GM23248 (cell line): ENCODE data around the gene AKNA.

ENCODE experiments used
- EZH2 ChIP-seq: fragments of 200-600 bp; sonication (generic); IDR thresholded peaks from 2 replicates; pipeline ENCODE4 v1.6.1; 2018; ENCODE audit warnings: antibody characterized with exemption, mild to moderate bottlenecking; ENCODE audit not compliant: insufficient read depth, poor library complexity, severe bottlenecking
- EZH2phosphoT487 ChIP-seq: fragments of 200-600 bp; sonication (generic); IDR thresholded peaks from 2 replicates; pipeline ENCODE4 v1.6.1; 2018; ENCODE audit warnings: antibody characterized with exemption, moderate library complexity, mild to moderate bottlenecking, low read depth; ENCODE audit not compliant: insufficient read depth

DNA sequence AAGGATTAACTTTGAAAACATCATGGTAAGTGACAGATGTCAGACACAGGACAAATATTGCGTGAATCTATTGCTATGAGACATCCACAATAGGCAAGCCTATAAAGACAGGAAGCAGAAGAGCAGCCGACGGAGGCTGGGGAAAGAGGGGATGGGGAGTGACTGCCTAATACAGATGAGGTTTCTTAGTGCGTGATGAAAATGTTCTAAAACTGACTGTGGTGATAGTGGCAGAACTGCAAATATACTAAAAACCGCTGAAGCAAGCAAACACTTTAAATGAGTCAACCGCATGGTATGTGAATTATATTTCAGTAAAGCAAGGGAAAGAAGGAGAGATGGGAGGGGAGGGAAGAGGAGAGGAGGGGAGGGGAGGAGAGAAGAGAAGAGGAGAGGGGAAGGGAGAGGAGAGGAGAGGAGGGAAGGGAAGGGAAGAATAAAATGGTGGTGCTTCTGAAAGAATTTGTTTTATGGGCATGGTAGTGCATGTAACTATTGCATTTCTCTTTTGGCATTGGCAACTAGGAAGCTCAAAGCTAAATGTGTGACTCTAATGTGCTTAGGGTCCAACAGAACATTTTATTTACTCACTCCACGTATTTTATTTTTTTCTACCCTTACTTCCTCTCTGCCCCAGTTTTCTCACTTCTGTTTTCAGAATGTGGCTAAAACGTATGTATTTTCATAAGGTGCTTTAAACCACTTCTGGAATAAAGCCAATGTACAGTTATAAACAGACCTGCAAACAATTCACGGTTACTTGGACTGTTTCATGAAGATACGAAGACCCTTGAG is 21.3 kb downstream of the AKNA start:
- TF ChIP-seq EZH2phosphoT487 (no peak), EZH2 (no peak)
